Mucosa of rectum (tissue), 2 donors: ENCODE results near the gene ANTKMT.
"Not testable (repeated sequence)": the region's sequence is repeated elsewhere in the genome, so short reads cannot be mapped to it uniquely, and the experiment has no call there.

Experiments
- H3K27ac ChIP-seq, 2 donors: one replicate each; pipeline ENCODE4 v1.7.0; 2013; ENCODE audit warnings: inconsistent platforms in 2 of 2, low read depth in 2 of 2, low read length in 2 of 2
- H3K27me3 ChIP-seq, 2 donors: one replicate each; pipeline ENCODE4 v1.7.0; 2013; ENCODE audit warnings: low read length in 2 of 2; ENCODE audit not compliant: control insufficient read depth in 2 of 2, insufficient read depth in 2 of 2
- H3K36me3 ChIP-seq, 2 donors: one replicate each; pipeline ENCODE4 v1.7.0; 2013; ENCODE audit warnings: low read length in 2 of 2; ENCODE audit not compliant: control insufficient read depth in 2 of 2, insufficient read depth in 2 of 2
- H3K4me1 ChIP-seq, 2 donors: one replicate each; pipeline ENCODE4 v1.7.0; 2013; ENCODE audit warnings: low read length in 2 of 2, mild to moderate bottlenecking in 1 of 2; ENCODE audit not compliant: control insufficient read depth in 2 of 2, insufficient read depth in 2 of 2
- H3K4me3 ChIP-seq, 2 donors: one replicate each; pipeline ENCODE4 v1.7.0; 2013; ENCODE audit warnings: low read length in 2 of 2
- H3K9ac ChIP-seq, 2 donors: one replicate each; pipeline ENCODE4 v1.7.0; 2013; ENCODE audit warnings: low read length in 2 of 2, low read depth in 1 of 2, mild to moderate bottlenecking in 1 of 2
- H3K9me3 ChIP-seq, 2 donors: one replicate each; pipeline ENCODE4 v1.7.0; 2013; ENCODE audit warnings: low read length in 2 of 2; ENCODE audit not compliant: control insufficient read depth in 2 of 2
- donor health status: healthy.
- donor health status: Normal muscosa, but diverticular disease.

Gene ANTKMT

DNA sequence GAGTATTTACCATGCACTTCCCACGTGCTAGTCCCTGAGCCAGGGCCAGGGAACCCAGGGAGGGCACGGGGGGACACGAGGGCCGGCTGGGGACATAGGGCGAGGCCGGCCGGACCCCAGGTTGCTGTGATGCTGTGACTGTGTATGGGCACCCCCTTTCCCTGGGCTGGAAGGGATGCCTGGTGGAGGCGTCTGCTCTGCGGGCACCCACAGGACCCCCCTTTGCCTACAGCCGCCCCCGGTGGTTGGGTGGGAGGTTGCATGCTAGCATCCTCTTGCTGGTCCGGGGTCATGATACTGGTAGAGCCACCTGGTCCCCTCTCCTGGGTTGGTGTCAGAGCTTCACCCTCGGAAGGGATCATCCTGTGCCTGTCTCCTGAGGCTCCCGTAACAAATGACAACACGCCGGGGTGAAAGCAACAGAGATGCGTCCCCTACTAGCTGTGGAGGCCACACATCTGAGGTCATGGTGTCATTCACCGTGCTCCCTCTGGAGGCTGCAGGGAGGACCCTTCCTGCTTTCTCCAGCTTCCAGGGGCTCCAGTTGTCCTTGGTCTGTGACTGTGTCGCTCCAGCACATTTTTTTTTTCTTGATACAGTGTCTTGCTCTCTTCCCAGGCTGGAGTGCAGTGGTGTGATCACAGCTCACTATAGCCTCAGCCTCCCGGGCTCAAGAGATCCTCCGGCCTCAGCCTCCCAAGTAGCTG is 23.0 kb downstream of the ANTKMT start:
- no peak overlapping the region for H3K9ac ChIP-seq
- H3K4me1 ChIP-seq, result peaks cover 8 to 9% of the 10 kb centered on the region in 2 donors
- H3K9me3 ChIP-seq, result no peaks in the 10 kb centered on the region
- H3K27ac ChIP-seq, result no peak overlapping the region
- H3K27me3 ChIP-seq, result no peaks in the 10 kb centered on the region
- no peaks in the 10 kb centered on the region for H3K36me3 ChIP-seq
- H3K4me3 ChIP-seq, result no peak overlapping the region

DNA sequence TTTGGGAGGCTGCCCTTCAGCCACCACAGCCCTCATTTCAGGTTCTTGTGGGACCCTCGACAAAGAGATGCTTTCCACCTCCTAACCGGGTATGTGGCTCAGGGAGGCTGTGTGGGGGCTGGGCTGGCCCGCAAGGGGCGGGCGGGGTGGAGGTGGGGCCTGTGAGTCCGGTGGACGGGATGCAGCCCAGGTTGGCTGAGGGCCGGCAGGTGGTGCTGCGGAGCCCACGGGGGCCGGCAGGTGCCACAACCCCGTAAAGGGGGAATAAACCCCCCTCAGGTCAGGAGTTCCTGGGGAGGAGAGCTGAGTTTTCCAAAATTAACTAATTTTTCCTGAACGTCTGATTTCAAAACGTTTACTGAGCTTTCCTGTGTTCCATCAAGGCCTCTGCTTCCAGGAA is 24.8 kb downstream of the ANTKMT start:
- peaks cover 0 to 3% of the 10 kb centered on the region in 2 donors for H3K4me1 ChIP-seq
- H3K27me3 ChIP-seq, result no peaks in the 10 kb centered on the region
- H3K4me3 ChIP-seq, result no peak overlapping the region
- H3K36me3 ChIP-seq, result no peaks in the 10 kb centered on the region
- H3K27ac ChIP-seq, result no peak overlapping the region
- no peaks in the 10 kb centered on the region for H3K9me3 ChIP-seq
- no peak overlapping the region for H3K9ac ChIP-seq

DNA sequence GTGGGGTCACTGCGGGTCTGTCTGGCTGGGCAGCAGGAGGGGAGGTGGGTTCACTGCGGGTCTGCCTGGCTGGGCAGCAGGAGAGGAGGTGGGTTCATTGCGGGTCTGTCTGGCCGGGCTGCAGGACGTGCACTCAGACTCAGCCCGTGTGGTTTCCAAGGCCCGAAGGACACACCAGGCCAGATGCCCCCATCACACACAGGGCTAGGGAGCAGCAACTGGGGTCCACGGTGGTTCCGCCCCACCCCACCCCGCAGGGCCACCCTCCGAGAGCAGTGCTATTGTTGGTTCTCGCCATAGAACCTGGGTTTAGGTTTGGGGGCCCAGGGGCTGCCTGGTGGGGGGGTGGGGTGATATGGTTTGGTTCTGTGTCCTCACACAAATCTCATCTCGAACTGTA is 25.7 kb downstream of the ANTKMT start:
- Histone ChIP-seq H3K36me3 (no peaks in the 10 kb centered on the region), H3K9ac (no peak overlapping the region), H3K9me3 (no peaks in the 10 kb centered on the region)

DNA sequence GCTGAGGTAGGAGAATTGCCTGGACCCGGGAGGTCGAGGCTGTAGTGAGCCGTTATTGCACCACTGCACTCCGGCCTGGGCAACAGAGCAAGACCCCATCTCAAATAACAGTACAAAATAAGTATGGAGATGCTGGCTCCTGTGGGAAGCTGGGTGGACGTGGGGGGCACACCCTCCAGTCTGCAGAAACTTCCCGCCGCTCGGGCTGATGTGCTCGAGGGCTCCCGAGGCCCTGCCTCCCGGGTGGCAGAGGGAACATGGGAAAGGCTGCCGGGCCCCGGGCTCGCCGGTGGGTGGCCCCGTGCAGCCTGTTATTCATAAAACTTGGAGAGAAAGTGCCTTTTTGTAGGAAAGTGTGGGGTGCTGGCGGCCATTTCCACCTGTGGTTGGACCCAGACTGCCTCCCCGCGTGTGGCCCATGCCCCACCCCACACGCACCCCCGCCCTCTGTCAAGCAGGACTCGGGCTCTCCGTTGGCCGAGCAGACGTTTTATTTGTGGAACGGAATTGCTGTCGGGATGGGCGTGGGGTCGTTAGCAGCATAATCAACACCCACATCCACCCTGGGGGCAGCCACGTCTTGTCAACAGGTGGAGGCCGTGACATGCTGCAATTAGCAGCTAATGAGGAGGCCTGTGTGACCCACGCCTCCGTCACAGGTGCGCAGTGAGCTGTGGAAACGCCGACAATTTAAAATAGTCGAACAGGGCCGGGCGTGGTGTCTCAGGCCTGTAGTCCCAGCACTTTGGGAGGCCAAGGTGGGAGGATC is 27.2 kb downstream of the ANTKMT start:
- Histone ChIP-seq H3K36me3 (no peaks in the 10 kb centered on the region), H3K4me1 (no peaks in the 10 kb centered on the region), H3K4me3 (no peak overlapping the region), H3K27ac (no peak overlapping the region), H3K9ac (no peak overlapping the region), H3K9me3 (no peaks in the 10 kb centered on the region), H3K27me3 (peaks cover 5 to 6% of the 10 kb centered on the region in 2 donors)

More for the DNA sequence above, 25.7 kb downstream of the ANTKMT start:
- no peaks in the 10 kb centered on the region for H3K4me1 ChIP-seq
- H3K4me3 ChIP-seq, result no peak overlapping the region
- H3K27ac ChIP-seq, result no peak overlapping the region
- no peaks in the 10 kb centered on the region for H3K27me3 ChIP-seq

DNA sequence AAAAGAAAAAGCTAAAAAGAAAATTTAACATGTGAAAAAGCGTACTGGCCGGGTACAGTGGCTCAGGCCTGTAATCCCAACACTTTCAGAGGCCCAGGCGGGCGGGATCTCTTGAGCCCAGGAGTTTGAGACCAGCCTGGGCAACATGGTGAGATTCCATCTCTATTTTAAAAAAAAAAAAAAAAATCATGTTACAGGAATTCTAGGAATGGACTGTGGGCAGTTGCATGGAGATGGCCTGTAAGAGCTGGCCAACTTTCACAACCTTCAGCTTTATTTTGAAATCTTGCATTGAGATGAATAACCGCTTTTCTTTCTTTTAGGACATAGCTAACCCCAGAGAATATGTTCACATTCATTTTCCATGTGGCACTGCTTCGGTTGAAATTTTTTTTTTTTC is 28.1 kb downstream of the ANTKMT start:
- no peaks in the 10 kb centered on the region for H3K4me1 ChIP-seq
- H3K27me3 ChIP-seq, result peaks cover 10% of the 10 kb centered on the region in 2 donors
- H3K4me3 ChIP-seq, result no peak overlapping the region
- H3K36me3 ChIP-seq, result no peaks in the 10 kb centered on the region
- no peak overlapping the region for H3K9ac ChIP-seq
- H3K9me3 ChIP-seq, result no peaks in the 10 kb centered on the region
- no peak overlapping the region for H3K27ac ChIP-seq

DNA sequence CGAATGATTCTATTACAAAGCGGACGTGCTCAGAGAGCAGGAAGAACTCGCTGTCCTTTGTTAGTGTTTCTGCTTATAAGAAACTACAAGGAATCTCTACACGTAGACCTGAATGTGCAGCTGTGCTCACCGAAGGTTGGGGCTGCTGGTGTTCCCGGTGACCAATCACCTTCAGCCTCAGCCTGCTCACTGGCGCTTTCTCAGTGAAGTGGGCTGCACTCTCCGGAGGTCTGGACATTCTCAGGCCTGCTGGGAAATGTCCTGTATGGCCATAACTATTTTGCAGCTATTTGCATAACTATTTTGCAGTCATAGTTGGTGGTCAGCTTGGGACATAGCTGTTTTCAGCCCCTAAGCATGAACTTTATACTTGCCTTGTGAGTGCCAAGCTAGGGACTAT is 29.5 kb downstream of the ANTKMT start:
- no peak overlapping the region for H3K4me3 ChIP-seq
- no peak overlapping the region for H3K27ac ChIP-seq
- no peak overlapping the region for H3K9ac ChIP-seq
- H3K27me3 ChIP-seq, result peaks cover 10 to 12% of the 10 kb centered on the region in 2 donors
- H3K4me1 ChIP-seq, result no peaks in the 10 kb centered on the region
- no peaks in the 10 kb centered on the region for H3K36me3 ChIP-seq
- no peaks in the 10 kb centered on the region for H3K9me3 ChIP-seq

DNA sequence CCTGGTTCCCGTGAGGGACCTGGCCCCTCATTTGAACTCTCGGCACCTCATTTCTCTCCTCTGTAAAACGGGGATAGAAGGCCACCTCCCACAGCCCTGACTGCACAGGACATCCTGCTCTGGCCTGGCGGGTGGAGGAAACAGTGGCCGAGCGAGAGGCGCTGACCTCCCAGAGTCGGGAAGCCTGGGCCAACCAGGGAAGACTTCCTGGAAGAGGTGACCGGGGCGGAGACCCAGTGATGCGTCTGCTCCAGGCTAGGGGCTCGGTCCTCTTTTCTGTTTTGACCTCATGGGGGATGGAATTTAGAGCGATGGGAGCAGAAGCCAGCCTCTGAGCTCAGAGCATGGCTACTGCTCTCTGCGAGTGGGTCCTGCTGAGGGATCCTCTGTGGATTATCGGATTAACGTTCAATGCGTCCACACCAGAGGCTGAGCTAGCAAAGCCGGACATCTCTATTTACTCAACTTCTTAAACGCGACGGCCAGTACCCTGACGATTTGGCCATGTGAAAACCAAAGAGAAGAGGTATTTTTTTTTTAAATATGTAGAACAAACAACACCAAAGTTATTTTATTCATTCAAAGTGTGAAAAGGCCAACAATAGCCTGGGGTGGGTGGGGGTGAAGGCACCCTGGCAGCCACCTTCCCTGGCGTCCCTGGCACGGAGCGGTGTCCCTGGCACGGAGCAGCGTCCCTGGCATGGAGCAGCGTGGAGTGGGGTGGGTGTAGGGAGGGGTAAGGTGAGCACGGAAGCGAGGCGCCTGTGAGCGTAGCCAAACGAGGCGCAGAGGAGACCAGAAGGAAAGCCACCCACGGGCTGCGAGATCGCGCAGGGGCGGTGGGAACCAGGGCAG is 30.4 kb downstream of the ANTKMT start:
- H3K27ac ChIP-seq, result no peak overlapping the region
- no peak overlapping the region for H3K9ac ChIP-seq
- peaks cover 10 to 13% of the 10 kb centered on the region in 2 donors for H3K27me3 ChIP-seq
- H3K4me3 ChIP-seq, result no peak overlapping the region
- H3K4me1 ChIP-seq, result no peaks in the 10 kb centered on the region
- H3K36me3 ChIP-seq, result no peaks in the 10 kb centered on the region
- no peaks in the 10 kb centered on the region for H3K9me3 ChIP-seq

DNA sequence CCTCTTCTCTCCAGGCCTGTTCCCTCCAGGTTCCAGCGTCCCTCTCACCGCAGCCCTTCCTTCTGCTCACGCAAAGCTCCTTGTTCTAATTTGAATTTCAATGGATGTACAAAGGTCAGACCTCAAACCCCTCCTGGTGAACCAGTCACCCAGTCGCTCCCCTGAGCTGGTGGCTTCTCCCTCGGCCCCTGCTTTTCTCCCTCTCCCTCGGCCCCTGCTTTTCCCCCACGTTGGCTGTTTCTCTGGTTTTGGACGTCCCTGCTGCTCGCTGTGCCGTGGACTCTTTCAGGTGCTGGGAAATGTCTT is 31.0 kb downstream of the ANTKMT start:
- Histone ChIP-seq H3K9ac (no peak overlapping the region), H3K27me3 (peaks cover 10 to 16% of the 10 kb centered on the region in 2 donors), H3K36me3 (no peaks in the 10 kb centered on the region), H3K27ac (no peak overlapping the region), H3K9me3 (no peaks in the 10 kb centered on the region), H3K4me3 (no peak overlapping the region), H3K4me1 (no peaks in the 10 kb centered on the region)

DNA sequence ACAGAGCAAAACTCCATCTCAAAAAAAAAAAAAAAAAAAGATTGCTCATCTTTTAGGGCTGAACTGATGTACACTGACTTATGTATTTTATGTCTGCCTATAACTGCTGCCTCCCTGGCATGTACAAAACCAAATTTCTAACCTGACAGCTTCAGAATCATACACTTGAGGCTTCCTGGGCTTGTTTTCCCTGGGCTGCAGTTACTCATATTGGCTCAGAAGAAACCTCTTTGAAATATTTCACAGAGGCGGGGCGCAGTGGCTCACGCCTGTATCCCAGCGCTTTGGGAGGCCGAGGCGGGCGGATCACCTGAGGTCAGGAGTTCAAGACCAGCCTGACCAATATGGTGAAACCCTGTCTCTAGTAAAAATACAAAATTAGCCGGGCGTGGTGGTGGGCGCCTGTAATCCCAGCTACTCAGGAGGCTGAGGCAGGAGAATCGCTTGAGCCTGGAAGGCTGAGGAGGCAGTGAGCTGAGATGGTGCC is 33.2 kb downstream of the ANTKMT start:
- not testable (repeated sequence) for H3K4me1 ChIP-seq, H3K9me3 ChIP-seq, H3K36me3 ChIP-seq, H3K27ac ChIP-seq, H3K9ac ChIP-seq, H3K4me3 ChIP-seq
- peaks cover 10 to 16% of the 10 kb centered on the region in 2 donors for H3K27me3 ChIP-seq

DNA sequence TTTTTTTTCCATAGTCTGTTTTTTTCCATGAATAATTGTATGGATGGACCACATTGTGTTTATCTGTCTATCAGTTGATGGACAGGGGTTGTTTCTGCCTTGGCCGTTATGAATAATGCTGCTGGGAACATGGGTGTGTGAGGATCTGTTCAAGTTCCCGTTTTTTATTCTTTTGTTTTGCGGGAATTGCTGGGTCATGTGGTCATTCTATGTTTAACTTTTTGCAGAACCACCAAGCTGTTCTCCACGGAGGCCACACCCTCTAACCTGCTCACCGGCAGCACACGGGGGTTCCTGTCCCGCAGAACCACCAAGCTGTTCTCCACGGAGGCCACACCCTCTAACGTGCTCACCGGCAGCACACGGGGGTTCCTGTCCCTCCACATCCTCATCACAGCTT is 33.7 kb downstream of the ANTKMT start:
- Histone ChIP-seq H3K4me1 (no peaks in the 10 kb centered on the region), H3K27me3 (peaks cover 10 to 16% of the 10 kb centered on the region in 2 donors), H3K9me3 (no peaks in the 10 kb centered on the region), H3K27ac (no peak overlapping the region), H3K4me3 (no peak overlapping the region), H3K9ac (no peak overlapping the region), H3K36me3 (no peaks in the 10 kb centered on the region)
